Gastroesophageal sphincter (tissue), 4 donors: ENCODE results near the gene RPS14. TPM values are rescaled to one million over a fixed set of nuclear protein-coding genes. Genes with fewer than 3 reads are reported as not detected.

Experiments
- ATAC-seq: fragments of 150-250 bp; one replicate; pipeline ENCODE4 v1.9.1; 2016; ENCODE audit warnings: mild to moderate bottlenecking, moderate library complexity
- H3K27ac ChIP-seq, 4 donors: fragments of 200-600 bp; sonication (generic) in 3 of 4; 1 replicate in 3 of 4; 2 replicates in 1 of 4; pipeline ENCODE4 v1.5.1; 2016 to 2019
- H3K27me3 ChIP-seq: fragments of 200-600 bp; sonication (generic); one replicate; pipeline ENCODE4 v1.5.1; 2019
- H3K36me3 ChIP-seq, 2 donors: fragments of 200-600 bp; sonication (generic); one replicate each; pipeline ENCODE4 v1.5.1; 2019; ENCODE audit warnings: control low read depth in 1 of 2
- H3K4me1 ChIP-seq, 3 donors: fragments of 200-600 bp; sonication (generic); 1 replicate in 2 of 3; 2 replicates in 1 of 3; pipeline ENCODE4 v1.5.1; 2016 to 2019; ENCODE audit warnings: control low read depth in 2 of 3
- H3K4me3 ChIP-seq, 2 donors: fragments of 200-600 bp; sonication (generic); one replicate each; pipeline ENCODE4 v1.5.1; 2019; ENCODE audit warnings: mild to moderate bottlenecking in 1 of 2, moderate library complexity in 1 of 2
- H3K9me3 ChIP-seq, 3 donors: fragments of 200-600 bp; sonication (generic); one replicate each; pipeline ENCODE4 v1.5.1; 2017 to 2019; ENCODE audit warnings: control low read depth in 2 of 3
- EP300 ChIP-seq: sonication (generic); formaldehyde crosslinking; IDR thresholded peaks from one replicate; pipeline ENCODE4 v1.6.1; 2017; ENCODE audit warnings: antibody characterized with exemption, mild to moderate bottlenecking
- POLR2A ChIP-seq, 2 donors: fragments of 450-650 bp; IDR thresholded peaks; one replicate each; pipeline ENCODE4 v1.6.1; 2017; ENCODE audit warnings: antibody characterized with exemption in 2 of 2, mild to moderate bottlenecking in 2 of 2, moderate library complexity in 1 of 2
- POLR2AphosphoS5 ChIP-seq: sonication (generic); formaldehyde crosslinking; IDR thresholded peaks from one replicate; pipeline ENCODE4 v1.6.1; 2017; ENCODE audit warnings: antibody characterized with exemption
- WGBS, 2 donors: methylation state at CpG; one replicate each; pipeline ENCODE4 v1.1.5; 2018; ENCODE audit warnings: low coverage in 1 of 2; 5-methylcytosine and 5-hydroxymethylcytosine counted together
- total RNA-seq, 4 donors: library from RNA; depleted of rRNA; stranded (reverse); fragments of >200 nt; gene quantifications; one replicate each; pipeline ENCODE4 v1.1.0, GENCODE V29; 2016
- TF ChIP-seq, protein P1 (sequence below), 4 experiments: fragments of 200-600 bp in 2 of 4; fragments of 450-650 bp in 2 of 4; sonication (generic) in 1 of 4; IDR thresholded peaks; one replicate each; pipeline ENCODE4 v1.5.1; 2017 to 2019; ENCODE audit warnings: antibody characterized with exemption in 4 of 4, mild to moderate bottlenecking in 2 of 4, moderate library complexity in 2 of 4

The RPS14 gene
- total RNA-seq, 4 donors from 2014 or later = 1,275 to 3,828 (median 2,502) TPM

GRCh38 chr5:150490296-150490669, 40.7 kb upstream of the RPS14 start:
- Histone ChIP-seq H3K27ac (peak overlapping the region; percentile 25 to 98 (median 95)), H3K4me1 (peaks cover 29 to 84% (median 59%) of the 10 kb centered on the region in 3 donors), H3K4me3 (no peak overlapping the region), H3K9me3 (no peaks in the 10 kb centered on the region), H3K36me3 (no peaks in the 10 kb centered on the region), H3K27me3 (no peaks in the 10 kb centered on the region)
- TF ChIP-seq, protein P1, sequence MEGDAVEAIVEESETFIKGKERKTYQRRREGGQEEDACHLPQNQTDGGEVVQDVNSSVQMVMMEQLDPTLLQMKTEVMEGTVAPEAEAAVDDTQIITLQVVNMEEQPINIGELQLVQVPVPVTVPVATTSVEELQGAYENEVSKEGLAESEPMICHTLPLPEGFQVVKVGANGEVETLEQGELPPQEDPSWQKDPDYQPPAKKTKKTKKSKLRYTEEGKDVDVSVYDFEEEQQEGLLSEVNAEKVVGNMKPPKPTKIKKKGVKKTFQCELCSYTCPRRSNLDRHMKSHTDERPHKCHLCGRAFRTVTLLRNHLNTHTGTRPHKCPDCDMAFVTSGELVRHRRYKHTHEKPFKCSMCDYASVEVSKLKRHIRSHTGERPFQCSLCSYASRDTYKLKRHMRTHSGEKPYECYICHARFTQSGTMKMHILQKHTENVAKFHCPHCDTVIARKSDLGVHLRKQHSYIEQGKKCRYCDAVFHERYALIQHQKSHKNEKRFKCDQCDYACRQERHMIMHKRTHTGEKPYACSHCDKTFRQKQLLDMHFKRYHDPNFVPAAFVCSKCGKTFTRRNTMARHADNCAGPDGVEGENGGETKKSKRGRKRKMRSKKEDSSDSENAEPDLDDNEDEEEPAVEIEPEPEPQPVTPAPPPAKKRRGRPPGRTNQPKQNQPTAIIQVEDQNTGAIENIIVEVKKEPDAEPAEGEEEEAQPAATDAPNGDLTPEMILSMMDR (IDR thresholded peaks at IDR 0.05) = no peak
- TF ChIP-seq EP300 = no peak
- no peak for TF ChIP-seq POLR2AphosphoS5
- TF ChIP-seq POLR2A (IDR thresholded peaks at IDR 0.05) = no peak
- 55 to 58% methylated on average over 2 of the region's 2 CpGs for WGBS, 2 donors
- ATAC-seq = no peak

GRCh38 chr5:150489360-150490295, 40.1 kb upstream of the RPS14 start:
- WGBS, 2 donors = 15% methylated on average over 5 of the region's 9 CpGs; no CpG with 5 or more reads in 1 of the 2 donors
- ATAC-seq = no peak
- no peaks in the 10 kb centered on the region for H3K27me3 ChIP-seq
- H3K4me1 ChIP-seq = peaks cover 29 to 85% (median 65%) of the 10 kb centered on the region in 3 donors
- H3K36me3 ChIP-seq = no peaks in the 10 kb centered on the region
- no peaks in the 10 kb centered on the region for H3K9me3 ChIP-seq
- peak overlapping the region; percentile 69 to 98 (median 95) for H3K27ac ChIP-seq
- H3K4me3 ChIP-seq = no peak overlapping the region
- TF ChIP-seq, protein P1 (IDR thresholded peaks at IDR 0.05) = no peak
- no peak for TF ChIP-seq POLR2A (IDR thresholded peaks at IDR 0.05)
- no peak for TF ChIP-seq POLR2AphosphoS5
- no peak for TF ChIP-seq EP300

GRCh38 chr5:150488519-150489359, 39.2 kb upstream of the RPS14 start:
- Histone ChIP-seq H3K36me3 (no peaks in the 10 kb centered on the region), H3K9me3 (no peaks in the 10 kb centered on the region), H3K27ac (peak overlapping the region; percentile 69 to 98 (median 95)), H3K27me3 (no peaks in the 10 kb centered on the region), H3K4me3 (peak overlapping the region in 1 of 2 donors; percentile 100), H3K4me1 (peaks cover 29 to 82% (median 65%) of the 10 kb centered on the region in 3 donors)
- TF ChIP-seq POLR2A (IDR thresholded peaks at IDR 0.05) = no peak
- TF ChIP-seq, protein P1 (IDR thresholded peaks at IDR 0.05) = peak in 1 of 4 experiments; percentile 10
- TF ChIP-seq POLR2AphosphoS5 = peak; percentile 55
- 2 to 12% methylated on average over 9 to 10 of the region's 11 CpGs for WGBS, 2 donors
- peak; percentile 70 for ATAC-seq

GRCh38 chr5:150487199-150488061, 37.9 kb upstream of the RPS14 start:
- no peaks in the 10 kb centered on the region for H3K9me3 ChIP-seq
- peak; percentile 10 for ATAC-seq
- no peaks in the 10 kb centered on the region for H3K27me3 ChIP-seq
- H3K4me3 ChIP-seq = peak overlapping the region; percentile 82 to 100
- WGBS, 2 donors = 33 to 46% methylated on average over 4 to 5 of the region's 10 CpGs
- peaks cover 29 to 69% (median 62%) of the 10 kb centered on the region in 3 donors for H3K4me1 ChIP-seq
- H3K36me3 ChIP-seq = no peaks in the 10 kb centered on the region
- peak overlapping the region; percentile 69 to 98 (median 95) for H3K27ac ChIP-seq
- TF ChIP-seq, protein P1 (IDR thresholded peaks at IDR 0.05) = peak in 2 of 4 experiments; percentile 23 to 33
- no peak for TF ChIP-seq EP300
